ENCODE data around the gene SLC22A17.

Gene SLC22A17

DNA sequence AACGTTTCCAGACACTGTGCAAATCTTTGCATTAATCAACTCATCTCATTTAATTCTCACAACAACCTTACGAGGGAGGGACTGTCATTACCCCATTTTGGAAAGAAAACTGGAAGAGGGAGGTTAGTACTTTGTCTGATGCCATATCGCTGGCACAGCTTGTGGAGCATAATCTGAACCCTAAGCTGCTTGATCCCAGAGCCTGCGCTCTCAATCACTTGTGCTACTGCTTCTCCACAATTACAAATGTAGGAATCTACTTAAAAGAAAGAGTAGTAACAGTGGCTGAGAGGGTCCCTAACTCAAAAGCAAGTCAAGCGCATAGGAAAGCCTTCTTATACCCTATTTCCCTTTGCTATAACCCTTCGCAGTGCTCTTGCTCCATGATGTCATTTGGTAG, 9.1 kb upstream of the SLC22A17 start:
- ChIA-PET POLR2A (interaction anchor here (0.8 kb wide), 1 partner anchor 41 kb away, joined by 3 read pairs; the partner anchor contains the start of gene PABPN1), CTCF (interaction anchor here (0.5 to 2.7 kb wide), 4 partner anchors 8 to 103 kb away, joined by 4 to 13 read pairs (median 5); no protein-coding TSS in a partner anchor)
- no peak for DNase-seq (ENCODE audit: extremely low spot score)
- TF ChIP-seq FOXM1 (IDR thresholded peaks at IDR 0.05; ENCODE audit: borderline replicate concordance), result no peak
- no peak for TF ChIP-seq HDGF (IDR thresholded peaks at IDR 0.05; ENCODE audit: borderline replicate concordance)
- TF ChIP-seq ZNF384 (IDR thresholded peaks at IDR 0.05), result no peak
- TF ChIP-seq SUZ12 (IDR thresholded peaks at IDR 0.05), result no peak
- TF ChIP-seq BHLHE40 (IDR thresholded peaks at IDR 0.05; ENCODE audit: borderline replicate concordance), result no peak
- no peak for TF ChIP-seq ELF4 (IDR thresholded peaks at IDR 0.05)
- no peak for TF ChIP-seq CTBP1 (IDR thresholded peaks at IDR 0.05; ENCODE audit: borderline replicate concordance)
- no peak for TF ChIP-seq ARNT (IDR thresholded peaks at IDR 0.05)
- no peak for TF ChIP-seq LEF1 (IDR thresholded peaks at IDR 0.05; ENCODE audit: borderline replicate concordance)
- no peak for TF ChIP-seq NFRKB (IDR thresholded peaks at IDR 0.05)
- no peak for TF ChIP-seq L3MBTL2 (conservative IDR thresholded peaks at IDR 0.05)
- no peak for TF ChIP-seq FOXA1 (IDR thresholded peaks at IDR 0.05)
- TF ChIP-seq TARDBP (IDR thresholded peaks at IDR 0.05), result no peak
- no peak for TF ChIP-seq FOXK2 (IDR thresholded peaks at IDR 0.05)
- TF ChIP-seq, protein P1, sequence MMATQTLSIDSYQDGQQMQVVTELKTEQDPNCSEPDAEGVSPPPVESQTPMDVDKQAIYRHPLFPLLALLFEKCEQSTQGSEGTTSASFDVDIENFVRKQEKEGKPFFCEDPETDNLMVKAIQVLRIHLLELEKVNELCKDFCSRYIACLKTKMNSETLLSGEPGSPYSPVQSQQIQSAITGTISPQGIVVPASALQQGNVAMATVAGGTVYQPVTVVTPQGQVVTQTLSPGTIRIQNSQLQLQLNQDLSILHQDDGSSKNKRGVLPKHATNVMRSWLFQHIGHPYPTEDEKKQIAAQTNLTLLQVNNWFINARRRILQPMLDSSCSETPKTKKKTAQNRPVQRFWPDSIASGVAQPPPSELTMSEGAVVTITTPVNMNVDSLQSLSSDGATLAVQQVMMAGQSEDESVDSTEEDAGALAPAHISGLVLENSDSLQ (IDR thresholded peaks at IDR 0.05), result no peak
- TF ChIP-seq SP1 (IDR thresholded peaks at IDR 0.05), result no peak

DNA sequence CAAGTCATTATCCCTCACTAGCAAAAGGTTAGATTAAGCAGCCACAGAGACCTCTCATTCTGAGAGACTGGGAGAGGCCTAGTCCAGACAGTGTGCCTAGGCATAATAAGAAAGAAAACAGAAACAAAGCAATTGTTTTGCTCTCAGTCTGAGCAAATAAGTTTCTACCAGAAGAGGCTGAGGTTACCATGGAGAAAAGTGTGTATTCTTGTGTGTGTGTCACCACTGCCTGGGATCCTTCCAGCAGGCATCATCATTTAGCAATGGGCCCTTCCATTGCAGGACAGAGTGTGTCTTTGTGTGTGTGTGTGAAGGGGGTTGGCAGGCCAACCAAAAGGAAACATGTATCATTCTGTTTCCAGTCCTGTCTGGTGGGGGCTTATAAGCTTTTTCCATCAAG, 8.6 kb upstream of the SLC22A17 start:
- TF ChIP-seq ZNF384 (IDR thresholded peaks at IDR 0.05) (no peak), CTBP1 (IDR thresholded peaks at IDR 0.05; ENCODE audit: borderline replicate concordance) (no peak), SUZ12 (IDR thresholded peaks at IDR 0.05) (no peak), BHLHE40 (IDR thresholded peaks at IDR 0.05; ENCODE audit: borderline replicate concordance) (no peak), TARDBP (IDR thresholded peaks at IDR 0.05) (no peak), FOXA1 (IDR thresholded peaks at IDR 0.05) (no peak), FOXM1 (IDR thresholded peaks at IDR 0.05; ENCODE audit: borderline replicate concordance) (no peak), LEF1 (IDR thresholded peaks at IDR 0.05; ENCODE audit: borderline replicate concordance) (no peak), L3MBTL2 (conservative IDR thresholded peaks at IDR 0.05) (no peak), NFRKB (IDR thresholded peaks at IDR 0.05) (no peak), SP1 (IDR thresholded peaks at IDR 0.05) (no peak), HDGF (IDR thresholded peaks at IDR 0.05; ENCODE audit: borderline replicate concordance) (no peak), FOXK2 (IDR thresholded peaks at IDR 0.05) (no peak), ARNT (IDR thresholded peaks at IDR 0.05) (no peak), ELF4 (IDR thresholded peaks at IDR 0.05) (no peak)
- TF ChIP-seq, protein P1 (IDR thresholded peaks at IDR 0.05), result no peak
- no peak for DNase-seq (ENCODE audit: extremely low spot score)
- CTCF ChIA-PET, result interaction anchor here (0.5 to 2.7 kb wide), 6 partner anchors 9 to 102 kb away, joined by 3 to 13 read pairs (median 4); partner anchors contain the start of gene SLC22A17
- POLR2A ChIA-PET, result interaction anchor here (1.1 to 1.9 kb wide), 2 partner anchors 16 to 75 kb away, joined by 3 to 4 read pairs; no protein-coding TSS in a partner anchor

DNA sequence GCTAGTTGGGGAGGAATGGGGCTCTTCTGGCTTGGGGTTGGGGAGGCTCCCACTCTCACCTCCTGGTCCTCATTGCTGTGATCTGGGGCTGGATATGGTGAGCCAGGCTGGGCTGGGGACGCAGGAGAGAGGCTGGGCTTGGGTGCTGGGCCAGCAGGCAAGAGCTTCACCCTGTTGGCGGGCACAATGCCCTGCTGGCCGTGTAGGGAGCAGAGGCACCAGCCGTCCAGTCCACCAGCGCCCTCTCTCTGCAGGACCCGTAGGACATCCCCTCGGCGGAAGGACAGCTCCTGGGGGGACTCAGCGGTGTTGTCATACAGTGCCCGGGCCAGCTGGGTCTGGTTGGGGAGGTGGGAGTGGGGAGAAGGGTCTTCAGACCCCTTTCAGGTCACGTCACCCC, 7.8 kb upstream of the SLC22A17 start:
- no peak for TF ChIP-seq NFRKB (IDR thresholded peaks at IDR 0.05)
- no peak for TF ChIP-seq ARNT (IDR thresholded peaks at IDR 0.05)
- TF ChIP-seq, protein P1 (IDR thresholded peaks at IDR 0.05), result no peak
- no peak for TF ChIP-seq SP1 (IDR thresholded peaks at IDR 0.05)
- no peak for TF ChIP-seq BHLHE40 (IDR thresholded peaks at IDR 0.05; ENCODE audit: borderline replicate concordance)
- TF ChIP-seq L3MBTL2 (conservative IDR thresholded peaks at IDR 0.05), result no peak
- TF ChIP-seq FOXK2 (IDR thresholded peaks at IDR 0.05), result no peak
- no peak for TF ChIP-seq FOXM1 (IDR thresholded peaks at IDR 0.05; ENCODE audit: borderline replicate concordance)
- TF ChIP-seq ELF4 (IDR thresholded peaks at IDR 0.05), result no peak
- no peak for TF ChIP-seq HDGF (IDR thresholded peaks at IDR 0.05; ENCODE audit: borderline replicate concordance)
- TF ChIP-seq ZNF384 (IDR thresholded peaks at IDR 0.05), result no peak
- no peak for TF ChIP-seq LEF1 (IDR thresholded peaks at IDR 0.05; ENCODE audit: borderline replicate concordance)
- TF ChIP-seq SUZ12 (IDR thresholded peaks at IDR 0.05), result no peak
- TF ChIP-seq CTBP1 (IDR thresholded peaks at IDR 0.05; ENCODE audit: borderline replicate concordance), result no peak

DNA sequence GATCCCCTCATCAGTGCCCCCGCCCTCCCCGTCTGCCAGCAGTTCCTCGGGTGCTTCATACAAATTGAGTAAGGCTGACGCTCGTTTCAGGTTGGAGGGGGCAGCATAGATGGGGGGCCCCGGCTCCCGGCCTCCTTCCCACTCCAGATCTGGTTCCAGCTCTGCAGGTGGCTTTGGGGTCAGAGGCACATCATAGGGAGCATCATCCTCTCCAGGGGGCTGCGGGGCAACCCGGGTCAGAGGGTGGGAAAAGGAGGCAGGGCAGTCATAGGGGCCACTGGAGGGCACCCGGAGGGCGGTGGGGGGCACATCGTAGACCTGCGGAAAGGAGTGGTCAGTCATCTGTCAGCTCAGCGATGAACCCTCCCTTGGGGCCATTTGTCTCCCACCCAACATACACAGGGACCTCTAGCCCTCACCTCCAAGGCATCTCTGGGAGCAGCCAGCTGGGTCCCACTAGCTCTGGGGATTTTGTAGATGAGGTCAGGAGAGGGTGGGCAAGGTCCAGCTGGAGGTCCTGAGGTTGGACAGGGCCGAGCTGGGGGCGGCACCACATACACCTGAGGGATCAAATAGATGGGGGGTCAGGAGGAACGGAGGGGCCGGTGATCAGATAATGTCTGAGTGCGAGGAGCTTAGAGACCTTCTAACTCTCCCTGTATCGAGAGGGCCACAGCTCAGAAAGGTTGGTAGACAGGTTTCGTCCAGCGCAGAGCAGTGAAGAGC, 7.2 kb upstream of the SLC22A17 start:
- ChIA-PET POLR2A (interaction anchor here (1.7 to 1.9 kb wide), 2 partner anchors 39 to 73 kb away, joined by 4 to 12 read pairs; partner anchors contain the start of gene PABPN1), CTCF (interaction anchor here (0.6 to 2.7 kb wide), 7 partner anchors 8 to 59 kb away, joined by 3 to 13 read pairs (median 4); partner anchors contain the start of gene SLC22A17)
- no peak for TF ChIP-seq CTBP1 (IDR thresholded peaks at IDR 0.05; ENCODE audit: borderline replicate concordance)
- no peak for DNase-seq (ENCODE audit: extremely low spot score)

More for the DNA sequence above, 7.8 kb upstream of the SLC22A17 start:
- POLR2A ChIA-PET, result interaction anchor here (1.1 to 1.9 kb wide), 3 partner anchors 15 to 74 kb away, joined by 3 to 12 read pairs (median 4); partner anchors contain the start of gene PABPN1
- no peak for DNase-seq (ENCODE audit: extremely low spot score)
- CTCF ChIA-PET, result interaction anchor here (0.6 to 2.7 kb wide), 9 partner anchors 8 to 60 kb away, joined by 3 to 13 read pairs (median 3); partner anchors contain the start of gene SLC22A17

DNA sequence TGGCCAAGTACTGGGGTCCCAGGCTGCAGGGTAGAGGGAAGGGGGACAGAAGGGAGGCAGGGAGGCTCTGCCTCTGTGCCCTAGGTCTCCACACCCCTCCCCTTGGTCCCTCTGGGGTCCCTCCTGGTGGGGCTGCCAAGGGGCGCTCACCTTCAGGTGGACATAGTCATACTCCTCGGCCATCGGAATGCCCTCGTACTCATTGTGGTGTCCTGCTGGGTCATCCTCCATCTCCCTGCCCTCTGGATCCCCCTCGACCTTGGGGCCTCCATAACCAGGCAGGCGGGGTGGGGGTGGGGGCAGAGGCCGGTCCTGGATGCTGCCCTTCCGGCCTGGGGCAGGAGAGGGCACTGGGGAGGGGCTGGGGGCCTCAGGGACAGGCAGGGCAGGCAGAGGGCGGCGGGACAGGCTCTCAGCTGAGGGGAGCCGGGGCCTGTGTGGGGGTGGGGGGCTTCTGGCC, 6.5 kb upstream of the SLC22A17 start:
- CTCF ChIA-PET, result interaction anchor here (2.3 kb wide), 1 partner anchor 21 kb away, joined by 11 read pairs; no protein-coding TSS in a partner anchor
- no peak for DNase-seq (ENCODE audit: extremely low spot score)
- POLR2A ChIA-PET, result interaction anchor here (1.7 to 1.9 kb wide), 2 partner anchors 38 to 73 kb away, joined by 4 to 12 read pairs; partner anchors contain the start of gene PABPN1
- no peak for TF ChIP-seq NFRKB (IDR thresholded peaks at IDR 0.05)
- no peak for TF ChIP-seq CTBP1 (IDR thresholded peaks at IDR 0.05; ENCODE audit: borderline replicate concordance)
- no peak for TF ChIP-seq ELF4 (IDR thresholded peaks at IDR 0.05)
- TF ChIP-seq ARNT (IDR thresholded peaks at IDR 0.05), result no peak
- no peak for TF ChIP-seq SP1 (IDR thresholded peaks at IDR 0.05)
- TF ChIP-seq FOXA1 (IDR thresholded peaks at IDR 0.05), result no peak

Measured in HEK293T (cell line).